22Rv1 (cell line): ENCODE measurements around the gene RFTN1.

ENCODE experiments used
- ZFX ChIP-seq: fragments of 450-650 bp; IDR thresholded peaks from 2 replicates; pipeline ENCODE4 v1.6.1; 2017; ENCODE audit warnings: antibody characterized with exemption, borderline replicate concordance
- TF ChIP-seq, protein P1 (sequence below): fragments of 450-650 bp; IDR thresholded peaks from 2 replicates; pipeline ENCODE4 v1.5.1; 2017; ENCODE audit warnings: mild to moderate bottlenecking

DNA sequence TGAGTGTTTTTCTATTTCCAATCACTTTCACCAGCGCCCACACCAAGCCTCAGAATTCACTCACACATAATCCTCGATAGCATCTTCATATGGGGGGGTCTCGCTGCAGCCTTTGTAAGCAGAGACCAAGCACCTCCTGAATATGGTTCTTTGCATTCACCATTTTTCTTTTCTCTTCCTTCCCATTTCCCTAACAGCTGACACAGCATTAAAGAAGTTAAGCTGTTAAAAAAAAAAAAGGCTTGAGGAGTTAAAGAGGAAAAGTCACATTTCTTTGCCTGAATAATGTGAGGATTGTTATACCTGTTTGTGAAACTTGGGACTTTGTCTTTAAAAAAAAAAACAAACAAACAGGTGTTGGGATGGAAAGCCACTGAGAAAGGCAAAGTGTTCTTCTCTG is 41.6 kb downstream of the RFTN1 start:
- TF ChIP-seq, protein P1, sequence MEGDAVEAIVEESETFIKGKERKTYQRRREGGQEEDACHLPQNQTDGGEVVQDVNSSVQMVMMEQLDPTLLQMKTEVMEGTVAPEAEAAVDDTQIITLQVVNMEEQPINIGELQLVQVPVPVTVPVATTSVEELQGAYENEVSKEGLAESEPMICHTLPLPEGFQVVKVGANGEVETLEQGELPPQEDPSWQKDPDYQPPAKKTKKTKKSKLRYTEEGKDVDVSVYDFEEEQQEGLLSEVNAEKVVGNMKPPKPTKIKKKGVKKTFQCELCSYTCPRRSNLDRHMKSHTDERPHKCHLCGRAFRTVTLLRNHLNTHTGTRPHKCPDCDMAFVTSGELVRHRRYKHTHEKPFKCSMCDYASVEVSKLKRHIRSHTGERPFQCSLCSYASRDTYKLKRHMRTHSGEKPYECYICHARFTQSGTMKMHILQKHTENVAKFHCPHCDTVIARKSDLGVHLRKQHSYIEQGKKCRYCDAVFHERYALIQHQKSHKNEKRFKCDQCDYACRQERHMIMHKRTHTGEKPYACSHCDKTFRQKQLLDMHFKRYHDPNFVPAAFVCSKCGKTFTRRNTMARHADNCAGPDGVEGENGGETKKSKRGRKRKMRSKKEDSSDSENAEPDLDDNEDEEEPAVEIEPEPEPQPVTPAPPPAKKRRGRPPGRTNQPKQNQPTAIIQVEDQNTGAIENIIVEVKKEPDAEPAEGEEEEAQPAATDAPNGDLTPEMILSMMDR = no peak
- no peak for TF ChIP-seq ZFX
